Measurements from ENCODE around the gene SPESP1.

DNA sequence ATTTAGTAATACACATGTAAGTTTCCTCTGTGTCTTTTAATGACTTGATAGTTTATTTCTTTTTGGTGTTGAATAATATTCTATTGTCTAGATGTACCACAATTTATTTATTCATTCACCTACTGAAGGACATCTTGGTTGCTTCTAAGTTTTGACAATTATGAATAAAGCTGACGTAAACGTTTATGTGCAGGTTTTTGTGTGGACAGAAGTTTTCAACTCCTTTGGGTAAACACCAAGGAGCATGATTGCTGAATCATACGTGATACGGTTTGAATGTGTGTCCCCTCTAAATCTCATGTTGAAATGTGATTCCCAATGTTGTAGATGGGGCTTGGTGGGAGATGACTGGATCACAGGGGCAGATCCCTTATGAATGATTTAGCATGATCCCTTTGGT is 21.5 kb downstream of the SPESP1 start:
- TF ChIP-seq EP300 (IDR thresholded peaks at IDR 0.05), result no peak
- TF ChIP-seq, protein P1, sequence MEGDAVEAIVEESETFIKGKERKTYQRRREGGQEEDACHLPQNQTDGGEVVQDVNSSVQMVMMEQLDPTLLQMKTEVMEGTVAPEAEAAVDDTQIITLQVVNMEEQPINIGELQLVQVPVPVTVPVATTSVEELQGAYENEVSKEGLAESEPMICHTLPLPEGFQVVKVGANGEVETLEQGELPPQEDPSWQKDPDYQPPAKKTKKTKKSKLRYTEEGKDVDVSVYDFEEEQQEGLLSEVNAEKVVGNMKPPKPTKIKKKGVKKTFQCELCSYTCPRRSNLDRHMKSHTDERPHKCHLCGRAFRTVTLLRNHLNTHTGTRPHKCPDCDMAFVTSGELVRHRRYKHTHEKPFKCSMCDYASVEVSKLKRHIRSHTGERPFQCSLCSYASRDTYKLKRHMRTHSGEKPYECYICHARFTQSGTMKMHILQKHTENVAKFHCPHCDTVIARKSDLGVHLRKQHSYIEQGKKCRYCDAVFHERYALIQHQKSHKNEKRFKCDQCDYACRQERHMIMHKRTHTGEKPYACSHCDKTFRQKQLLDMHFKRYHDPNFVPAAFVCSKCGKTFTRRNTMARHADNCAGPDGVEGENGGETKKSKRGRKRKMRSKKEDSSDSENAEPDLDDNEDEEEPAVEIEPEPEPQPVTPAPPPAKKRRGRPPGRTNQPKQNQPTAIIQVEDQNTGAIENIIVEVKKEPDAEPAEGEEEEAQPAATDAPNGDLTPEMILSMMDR (IDR thresholded peaks at IDR 0.05), result no peak
- TF ChIP-seq POLR2AphosphoS5 (IDR thresholded peaks at IDR 0.05), result no peak
- TF ChIP-seq POLR2A (IDR thresholded peaks at IDR 0.05), result no peak
